Smooth muscle cell of the brain vasculature (primary cell): ENCODE measurements around the gene GPR137.
A peak's percentile ranks its signal among the peaks of the same experiment; 100 is the strongest.

Source experiments
- DNase-seq: peaks from one replicate; pipeline ENCODE4 v3.0.0-alpha.2; 2012; ENCODE audit warnings: low read depth, low spot score

GPR137 gene

DNA sequence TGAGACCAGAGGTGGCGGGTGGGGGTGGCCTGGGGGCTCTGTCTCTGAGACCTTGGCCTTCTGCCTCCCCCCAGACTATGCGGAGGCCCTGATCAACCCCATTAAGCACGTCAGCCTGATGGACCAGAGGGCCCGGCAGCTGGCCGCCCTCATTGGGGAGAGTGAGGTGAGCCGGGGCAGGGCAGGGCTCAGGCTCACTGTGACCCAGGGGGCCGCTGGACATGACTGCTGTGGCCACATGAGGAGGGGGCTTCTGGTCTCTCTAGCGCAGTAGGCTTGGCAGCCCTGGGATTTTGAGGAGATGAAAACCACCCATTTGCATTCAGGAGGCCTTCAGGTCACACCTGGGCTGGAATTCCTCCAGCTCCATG is 21.7 kb upstream of the GPR137 start:
- no peak for DNase-seq

DNA sequence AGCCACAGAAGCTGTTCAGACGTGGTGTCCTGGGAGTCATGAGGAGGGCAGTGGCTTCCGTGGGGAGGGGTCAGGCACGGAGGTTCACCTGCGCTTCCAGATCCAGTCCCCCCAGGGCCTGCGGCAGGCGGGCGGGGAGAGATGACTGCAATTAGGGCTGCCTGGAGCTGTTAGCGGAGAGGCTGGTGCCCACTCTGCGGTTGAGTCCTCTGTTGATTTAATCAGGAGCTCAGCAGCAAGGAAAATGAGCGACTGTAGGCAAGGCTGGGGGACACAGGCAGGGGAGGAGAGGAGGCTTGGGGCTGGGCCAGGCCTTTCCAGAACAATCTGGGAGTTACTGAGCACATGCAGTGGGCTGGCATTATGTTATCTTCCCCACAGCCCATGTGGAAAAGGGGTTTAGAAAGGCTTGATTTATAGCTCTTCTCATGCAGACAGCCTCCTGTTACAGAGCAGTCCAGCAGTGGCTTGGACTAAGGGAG is 21.2 kb upstream of the GPR137 start:
- DNase-seq: no peak

DNA sequence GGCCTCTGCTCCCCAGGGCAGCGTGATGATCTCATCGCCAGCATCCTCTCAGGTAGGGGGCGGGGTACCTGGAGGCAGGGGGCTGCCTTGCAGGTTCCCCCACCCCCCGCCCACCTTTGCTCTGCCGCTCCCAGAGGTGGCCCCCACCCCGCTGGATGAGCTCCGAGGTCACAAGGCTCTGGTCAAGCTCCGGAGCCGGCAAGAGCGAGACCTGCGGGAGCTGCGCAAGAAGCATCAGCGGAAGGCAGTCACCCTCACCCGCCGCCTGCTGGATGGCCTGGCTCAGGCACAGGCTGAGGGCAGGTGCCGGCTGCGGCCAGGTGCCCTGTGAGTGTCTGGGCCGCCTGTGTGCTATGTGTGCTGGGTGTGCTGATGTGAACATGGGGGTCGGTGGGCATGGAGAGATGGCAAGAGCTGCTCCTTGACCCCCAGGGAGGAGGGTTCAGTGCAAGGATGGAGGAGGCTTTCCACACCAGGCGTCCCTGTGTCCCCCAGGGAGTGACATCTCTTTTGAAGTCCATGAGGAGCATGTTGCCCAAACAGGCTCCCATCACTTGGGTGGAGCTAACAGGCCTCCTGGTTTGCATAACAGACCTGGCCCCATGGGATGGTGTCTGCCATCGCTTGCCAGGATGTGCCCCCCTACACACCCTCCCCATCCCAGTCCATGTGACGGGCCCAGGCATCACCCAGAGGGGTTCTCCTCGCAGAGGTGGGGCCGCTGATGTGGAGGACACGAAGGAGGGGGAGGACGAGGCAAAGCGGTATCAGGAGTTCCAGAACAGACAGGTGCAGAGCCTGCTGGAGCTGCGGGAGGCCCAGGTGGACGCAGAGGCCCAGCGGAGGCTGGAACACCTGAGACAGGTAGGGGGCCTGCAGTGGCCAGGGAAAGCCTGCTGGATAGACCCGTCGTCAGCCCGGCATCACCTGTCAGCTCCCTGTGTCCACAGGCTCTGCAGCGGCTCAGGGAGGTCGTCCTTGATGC is 20.2 kb upstream of the GPR137 start:
- no peak for DNase-seq

DNA sequence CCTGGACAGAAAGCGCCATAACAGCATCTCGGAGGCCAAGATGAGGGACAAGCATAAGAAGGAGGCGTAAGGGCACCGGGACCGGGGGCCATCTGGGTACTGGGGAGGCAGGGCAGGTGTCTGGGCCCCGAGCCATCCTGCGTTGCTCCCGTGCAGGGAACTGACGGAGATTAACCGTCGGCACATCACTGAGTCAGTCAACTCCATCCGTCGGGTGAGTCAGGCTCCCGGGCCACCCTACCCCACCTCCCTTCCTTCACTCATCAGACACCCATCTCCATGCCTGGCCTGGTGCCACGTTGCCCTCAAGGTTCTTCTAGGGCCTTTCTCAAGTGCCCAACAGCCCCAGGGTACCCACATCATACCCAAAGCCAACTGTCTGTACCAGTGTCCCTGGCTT is 19.3 kb upstream of the GPR137 start:
- no peak for DNase-seq

DNA sequence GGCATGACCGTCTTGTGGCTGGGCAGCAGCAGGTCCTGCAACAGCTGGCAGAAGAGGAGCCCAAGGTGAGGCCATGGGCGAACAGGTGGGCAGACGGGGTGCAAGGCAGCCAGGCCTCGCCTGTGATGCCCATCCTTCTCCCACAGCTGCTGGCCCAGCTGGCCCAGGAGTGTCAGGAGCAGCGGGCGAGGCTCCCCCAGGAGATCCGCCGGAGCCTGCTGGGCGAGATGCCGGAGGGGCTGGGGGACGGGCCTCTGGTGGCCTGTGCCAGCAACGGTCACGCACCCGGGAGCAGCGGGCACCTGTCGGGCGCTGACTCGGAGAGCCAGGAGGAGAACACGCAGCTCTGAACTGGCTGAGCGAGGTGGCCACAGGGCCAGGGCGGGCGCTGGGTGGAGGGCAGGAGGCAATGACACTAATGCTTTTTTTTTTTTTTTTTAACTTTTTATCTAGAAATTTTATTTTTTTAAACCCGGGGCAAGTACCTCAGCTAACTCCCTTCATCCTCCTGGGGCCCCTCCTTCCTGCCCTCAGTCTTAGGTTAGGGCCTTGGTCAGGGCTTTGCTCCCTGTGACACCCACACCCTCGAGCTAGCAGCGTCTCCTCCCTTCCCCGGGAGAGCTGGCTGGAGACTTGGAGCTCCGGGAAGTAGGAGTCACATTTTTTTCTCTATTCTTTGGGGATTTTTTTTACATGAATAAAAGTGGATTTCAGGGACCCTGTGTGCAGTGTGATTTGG is 18.3 kb upstream of the GPR137 start:
- no peak for DNase-seq

DNA sequence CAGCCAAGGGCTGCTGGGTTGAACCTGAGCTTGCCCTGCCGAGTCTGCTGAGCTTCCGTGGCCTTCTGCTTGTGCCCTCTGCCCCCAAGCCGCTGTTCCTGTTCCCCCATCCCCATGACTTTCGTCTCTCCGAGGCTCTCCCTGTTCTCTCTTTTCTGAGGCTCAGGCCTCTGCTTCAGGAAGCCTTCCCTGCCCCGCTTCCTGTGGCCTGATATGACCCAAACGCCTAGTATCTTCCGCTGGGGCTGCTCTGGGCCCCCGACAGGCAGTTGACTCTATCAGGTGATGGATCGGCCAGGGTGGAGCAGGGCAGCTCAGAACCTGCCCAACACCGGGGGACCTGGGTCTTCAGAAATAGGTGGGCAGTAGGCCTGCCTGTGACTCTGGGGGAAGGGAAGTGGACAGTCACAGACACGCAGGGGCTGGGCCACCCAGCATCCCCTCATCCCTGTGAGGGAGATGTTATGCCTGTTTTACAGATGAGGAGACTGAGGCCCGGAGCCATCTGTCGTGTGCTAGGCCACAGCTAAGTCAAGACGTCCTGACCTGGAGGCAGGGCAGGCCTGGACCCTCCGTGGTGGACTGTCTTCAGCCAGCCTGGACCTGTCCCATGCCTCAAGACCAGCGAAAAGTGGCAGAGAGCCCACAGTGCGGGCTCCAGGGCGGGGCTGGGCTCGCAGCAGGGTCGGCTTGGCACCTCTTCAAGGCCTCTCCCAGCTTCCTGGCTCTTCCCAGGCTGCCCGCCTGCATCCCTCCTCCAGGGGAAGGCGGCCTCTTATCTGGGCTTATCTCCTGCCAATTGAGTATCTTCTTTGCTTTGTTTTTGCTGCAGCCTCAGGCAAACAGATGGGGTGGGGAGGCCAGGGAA is 17.4 kb upstream of the GPR137 start:
- no peak for DNase-seq

DNA sequence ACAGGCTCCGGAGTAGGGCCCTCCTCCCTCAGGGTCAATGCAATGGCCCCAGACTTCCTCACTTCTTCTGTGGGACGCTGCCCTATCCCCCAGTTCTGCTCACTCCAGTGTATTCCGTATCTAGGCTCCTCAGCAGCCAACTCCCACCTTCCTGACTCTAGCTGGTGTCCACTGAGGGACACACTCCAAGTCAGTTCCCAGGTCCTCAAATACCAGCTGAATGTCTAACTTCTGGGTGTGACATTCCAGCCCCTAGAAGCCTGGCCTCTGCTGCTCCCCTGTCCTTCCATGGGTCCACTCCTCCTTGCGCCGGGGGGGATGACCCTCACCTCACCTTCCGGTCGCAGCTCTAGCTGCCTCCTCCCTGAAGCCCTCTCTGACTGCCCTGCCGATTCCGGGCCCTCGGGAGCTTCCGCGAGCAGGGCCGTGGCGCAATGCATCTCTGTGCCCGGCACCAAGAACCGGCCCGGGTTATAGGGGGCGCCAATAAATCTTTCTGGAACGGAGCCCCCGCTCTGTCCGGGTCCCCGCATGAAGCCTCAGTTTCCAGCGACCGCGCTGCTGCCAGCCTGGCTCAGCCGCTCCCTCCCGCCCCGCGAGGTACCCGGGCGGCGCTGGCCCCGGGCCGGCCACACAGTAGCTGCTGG is 16.6 kb upstream of the GPR137 start:
- no peak for DNase-seq

DNA sequence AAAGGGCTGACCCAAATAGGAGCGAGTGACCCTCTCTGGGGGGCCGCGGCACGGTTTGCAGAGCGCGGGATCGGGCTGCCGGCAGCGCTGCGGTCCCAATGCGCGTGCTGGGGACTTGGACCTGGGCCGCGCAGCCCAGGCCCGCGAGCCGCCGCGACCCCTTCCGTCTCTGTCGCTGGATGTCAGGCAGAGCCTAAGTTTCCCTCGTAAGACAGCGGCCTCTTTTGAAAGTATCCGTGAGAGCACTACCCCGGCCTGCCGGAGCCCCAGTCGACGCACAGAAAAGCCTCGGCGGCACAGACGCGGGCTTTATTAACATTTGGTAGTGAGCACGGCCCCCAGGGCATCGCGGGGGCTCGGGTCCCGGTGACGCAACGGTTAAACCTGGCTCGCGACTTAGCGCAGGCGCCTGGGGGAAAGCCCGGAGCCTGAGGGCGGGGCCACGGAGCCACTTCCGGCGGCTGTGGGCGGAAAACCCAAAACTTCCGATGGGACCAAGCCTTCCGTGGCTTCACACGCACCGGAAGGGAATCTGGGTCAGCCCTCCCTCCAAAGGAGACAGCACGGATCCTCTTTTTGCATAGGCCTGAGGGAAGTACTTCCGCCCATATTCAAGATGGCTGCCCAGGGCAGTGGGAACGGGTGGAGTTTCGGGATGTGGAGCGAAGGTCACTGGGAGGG is 16.0 kb upstream of the GPR137 start:
- DNase-seq: peak; percentile 99

DNA sequence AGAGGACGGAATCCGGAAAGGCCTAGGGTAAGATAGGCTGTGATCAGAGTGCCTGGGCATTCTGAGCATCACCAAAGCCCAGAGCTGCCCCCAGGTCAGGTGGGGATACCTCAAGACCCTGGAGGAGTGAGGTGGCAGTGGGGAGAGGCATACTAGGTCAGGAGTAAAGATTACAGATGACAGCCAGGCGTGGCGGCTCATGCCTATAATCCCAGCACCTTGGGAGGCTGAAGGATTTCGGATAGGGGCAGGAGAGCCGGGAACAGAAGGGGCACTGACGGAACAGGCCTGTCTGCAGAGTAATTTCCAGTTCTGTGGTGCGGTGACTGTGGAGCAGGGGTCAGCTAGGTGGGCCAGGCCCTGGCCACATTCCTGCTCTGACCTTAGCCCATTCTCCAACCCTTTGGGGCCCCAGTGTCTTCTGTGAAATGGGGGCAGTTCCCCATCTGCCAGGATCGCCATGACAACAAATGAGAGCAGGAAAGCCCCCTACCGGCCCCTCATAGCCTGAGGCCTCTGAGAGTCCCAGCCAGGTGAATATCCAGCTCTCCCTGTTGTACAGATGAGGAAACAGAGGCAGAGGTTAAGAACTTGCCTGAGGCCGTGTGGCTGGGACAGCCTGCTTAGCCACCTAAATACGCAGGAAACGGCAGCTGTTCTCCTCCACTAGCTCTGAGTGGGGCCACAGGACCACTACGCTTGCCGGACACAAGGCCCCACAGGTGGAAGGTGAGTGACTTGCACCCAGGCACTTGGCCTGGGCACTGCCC is 10.4 kb upstream of the GPR137 start:
- no peak for DNase-seq

DNA sequence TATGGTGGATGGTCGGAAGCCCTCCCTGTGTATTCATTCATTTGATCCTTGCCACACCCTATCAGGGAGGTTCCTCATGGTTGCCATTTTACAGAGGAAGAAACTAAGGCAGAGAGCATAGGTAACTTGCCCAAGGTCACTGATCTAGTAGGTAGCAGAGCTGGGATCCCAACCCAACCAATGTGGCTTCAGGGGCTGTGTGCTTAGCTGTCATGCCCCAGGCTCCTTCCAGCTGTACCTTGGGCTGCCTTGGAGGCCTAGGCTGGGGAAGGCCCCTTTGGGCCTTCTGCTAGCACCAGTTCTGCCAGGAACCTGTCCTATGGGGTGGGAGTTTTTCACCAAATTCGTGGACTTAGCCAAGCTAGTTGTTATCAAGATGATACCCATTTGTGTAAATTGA is 9.8 kb upstream of the GPR137 start:
- no peak for DNase-seq

DNA sequence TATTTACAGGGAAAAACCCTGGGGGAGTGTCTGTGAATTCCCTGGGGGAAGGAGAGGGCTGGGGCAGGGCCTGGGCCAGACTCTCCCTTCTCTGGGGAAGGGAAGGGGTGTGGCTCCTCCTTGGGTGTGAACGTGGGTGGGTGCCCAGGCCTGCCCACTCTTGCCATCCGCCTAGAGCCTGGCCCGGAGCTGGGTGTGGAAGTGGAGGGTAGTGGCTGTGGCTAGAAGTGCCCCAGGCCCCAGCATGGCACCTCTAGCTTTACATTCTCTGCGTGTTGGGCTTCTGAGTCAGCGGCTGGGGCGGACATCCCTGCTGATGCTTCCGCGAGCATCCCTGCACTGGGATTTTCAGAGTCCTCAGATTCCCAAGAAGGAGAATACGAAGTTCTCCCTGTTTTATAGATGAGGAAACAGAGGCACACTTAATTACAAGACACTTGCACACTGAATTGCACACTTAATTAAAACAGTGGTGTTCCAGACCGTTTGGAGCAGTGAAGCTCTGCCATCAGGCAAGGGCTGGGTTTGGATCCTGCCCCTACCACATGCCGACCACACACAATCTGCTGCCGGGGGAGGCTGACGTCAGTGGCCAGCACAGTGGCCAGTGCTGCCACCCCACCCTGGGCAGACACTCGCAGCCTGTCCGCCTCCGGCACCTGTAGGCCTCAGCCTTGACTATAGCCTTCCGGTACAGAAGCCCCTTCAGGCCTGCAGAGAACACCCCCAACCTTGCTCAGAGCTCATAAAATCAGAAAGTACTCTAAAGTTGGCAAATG is 8.8 kb upstream of the GPR137 start:
- DNase-seq: no peak

DNA sequence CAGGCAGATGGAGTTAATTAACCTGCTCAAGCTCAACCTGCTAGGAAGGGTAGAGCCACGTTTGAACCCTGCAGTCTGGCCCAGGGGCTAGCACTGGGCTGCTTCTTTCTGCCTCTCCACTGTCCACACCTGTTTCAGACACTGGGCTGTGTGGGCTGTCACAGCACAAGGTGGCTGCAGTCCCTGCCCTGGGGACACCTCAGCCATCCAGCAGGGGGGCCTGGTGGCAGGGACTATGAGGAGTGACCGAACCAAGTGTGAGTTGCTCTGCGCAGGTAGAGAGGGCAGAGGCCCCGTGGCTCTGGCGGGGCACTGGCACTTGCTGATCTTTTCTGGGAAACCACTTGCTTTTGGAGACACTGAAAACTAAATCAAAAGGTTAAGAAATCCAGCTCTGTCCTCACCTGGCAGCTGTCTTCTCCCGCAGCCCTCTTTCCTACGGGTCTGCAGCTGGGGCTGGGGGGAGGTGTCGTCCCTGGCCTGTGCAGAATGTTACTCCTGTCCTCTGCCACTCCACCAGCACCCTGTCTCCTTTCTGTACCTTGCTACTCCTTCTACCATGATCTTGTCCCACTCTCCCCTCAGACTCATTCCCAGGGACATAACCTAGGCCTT is 7.0 kb upstream of the GPR137 start:
- DNase-seq: no peak

DNA sequence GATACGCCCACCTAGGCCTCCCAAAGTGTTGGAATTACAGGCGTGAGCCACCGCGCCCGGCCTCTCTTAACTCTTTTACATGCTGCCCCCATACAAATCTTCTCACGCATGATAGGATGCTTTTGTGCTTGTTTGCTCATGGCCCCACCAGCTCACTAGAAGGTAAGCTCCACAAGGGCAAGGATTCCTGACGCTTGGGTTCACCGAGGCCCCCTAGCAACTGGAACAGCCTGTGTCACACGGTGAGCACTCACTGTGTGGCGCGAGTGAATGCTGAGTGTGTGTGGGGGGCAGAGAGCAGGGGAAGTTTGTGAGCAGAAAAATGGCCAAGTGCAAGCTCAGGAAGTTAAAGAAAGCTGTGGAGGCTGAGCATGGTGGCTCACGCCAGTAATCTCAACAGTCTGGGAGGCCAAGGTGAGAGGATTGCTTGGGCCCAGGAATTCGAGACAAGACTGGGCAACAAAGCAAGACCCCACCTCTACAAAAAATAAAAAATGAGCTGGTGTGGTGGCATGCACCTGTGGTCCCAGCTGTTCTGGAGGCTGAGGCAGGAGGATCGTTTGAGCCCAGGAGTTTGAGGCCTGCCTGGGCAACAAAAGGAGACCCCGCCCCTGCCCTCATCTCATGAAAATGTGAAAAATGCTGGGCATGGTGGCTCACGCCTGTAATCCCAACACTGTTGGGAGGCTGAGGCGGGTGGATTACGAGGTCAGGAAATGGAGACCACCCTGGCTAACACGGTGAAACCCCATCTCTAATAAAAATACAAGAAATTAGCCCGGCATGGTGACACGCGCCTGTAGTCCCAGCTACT is 3.5 kb upstream of the GPR137 start:
- no peak for DNase-seq

DNA sequence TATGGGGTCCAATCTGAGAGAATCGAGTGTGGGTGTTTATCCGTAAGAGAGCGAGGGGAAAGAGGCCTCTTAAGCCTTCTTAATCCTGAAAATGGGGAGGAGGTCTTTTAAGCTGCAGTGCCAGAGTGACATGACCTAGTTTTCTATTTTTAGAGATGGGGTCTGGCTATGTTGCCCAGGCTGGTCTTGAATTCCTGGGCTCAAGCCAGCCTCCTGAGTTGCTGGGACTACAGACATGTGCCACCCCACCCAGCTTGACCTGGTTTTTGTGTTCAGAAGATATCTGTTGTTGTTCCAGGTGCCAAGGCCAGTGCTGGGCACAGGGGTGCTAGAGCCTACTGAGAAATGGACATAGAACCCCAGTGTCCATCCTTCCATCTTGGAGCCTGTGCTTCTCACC is 2.6 kb upstream of the GPR137 start:
- no peak for DNase-seq

DNA sequence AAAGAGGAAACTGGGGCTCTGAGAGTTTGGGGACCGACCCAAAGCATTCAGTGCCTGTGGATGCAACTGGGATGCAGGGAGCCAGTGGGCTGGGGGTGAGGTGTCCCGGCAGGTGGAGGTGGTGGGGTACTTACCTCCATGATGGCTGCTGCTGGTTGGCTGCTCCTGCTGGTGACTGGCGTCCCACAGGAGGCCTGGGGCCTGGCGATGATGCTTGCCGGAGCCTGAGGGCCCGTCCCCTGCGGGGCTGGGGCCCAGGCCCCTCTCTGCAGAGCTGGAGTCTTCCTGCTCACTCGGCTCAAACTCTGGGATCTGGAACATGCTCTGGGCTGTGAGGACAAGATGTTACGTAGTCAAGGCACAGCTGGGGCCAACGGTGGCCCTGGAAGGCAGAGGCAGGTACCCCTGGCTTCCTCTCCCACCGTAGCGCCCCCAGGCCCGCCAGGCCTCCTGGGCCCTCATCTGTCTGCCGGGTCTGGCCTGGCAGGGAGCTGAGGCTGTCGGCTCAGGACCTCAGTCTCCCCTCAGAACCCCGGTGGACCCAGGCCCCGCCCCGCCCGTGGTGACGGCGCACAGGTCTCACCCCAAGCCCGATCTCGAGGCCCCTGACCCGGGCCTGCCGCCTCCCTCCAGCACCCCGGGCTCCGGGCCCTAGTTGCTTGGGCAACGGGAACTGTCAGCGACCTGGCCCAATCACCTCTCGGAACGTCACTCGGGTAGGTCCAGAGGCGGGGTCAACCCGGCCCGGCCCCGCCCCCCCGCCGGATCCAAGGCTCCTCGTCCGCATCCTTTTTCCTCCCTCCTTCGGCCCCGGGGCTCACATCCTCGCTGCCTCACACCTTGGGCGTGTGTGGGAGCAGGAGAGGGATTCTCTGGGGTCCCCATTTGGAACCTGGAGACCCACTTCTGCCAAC is 1.3 kb upstream of the GPR137 start, which contains the start of gene BAD:
BAD (minus strand) TSS at position 618 of the 914 bp plus-strand sequence; CDS start at position 321, 297 bp downstream.
- peak; percentile 70 for DNase-seq
